ENCODE measurements around the gene RFC5. TPM values are rescaled to one million over a fixed set of nuclear protein-coding genes. Genes with fewer than 3 reads are reported as not detected.

Gene RFC5
- total RNA-seq = 10 to 100 TPM in 1 of 2 donors, 1 to 10 TPM in 1; 9.4 to 36.0 TPM

GRCh38 chr12:118016424-118017264 is at the start of gene RFC5:
Gene RFC5, plus strand, starts transcription at chr12:118016703. Its CDS starts 125 bp downstream, at chr12:118016828.
- peaks cover 10% of the 10 kb centered on the region for H3K4me1 ChIP-seq
- peak within 1 kb of the TSS; percentile 86 to 89 for H3K9ac ChIP-seq (ENCODE audit: low read depth in 2 of 2, low read length in 2 of 2)
- intact Hi-C loops (cut with DNase I) = no loop called here
- H3K9me3 ChIP-seq = no peaks in the 10 kb centered on the region
- no peaks in the 10 kb centered on the region for H3K36me3 ChIP-seq
- peak; percentile 99 for DNase-seq
- no peak within 1 kb of the TSS for H3K27ac ChIP-seq
- H3K27me3 ChIP-seq = no peaks in the 10 kb centered on the region
- peak within 1 kb of the TSS; percentile 92 for H3K4me3 ChIP-seq
- no peak for TF ChIP-seq CTCF (IDR thresholded peaks at IDR 0.05)

GRCh38 chr12:117967043-117967442 is 49.5 kb upstream of the RFC5 start:
- no peaks in the 10 kb centered on the region for H3K36me3 ChIP-seq
- no peaks in the 10 kb centered on the region for H3K9me3 ChIP-seq
- H3K27me3 ChIP-seq = no peaks in the 10 kb centered on the region
- no peak overlapping the region for H3K4me3 ChIP-seq
- TF ChIP-seq CTCF (IDR thresholded peaks at IDR 0.05) = no peak
- no peaks in the 10 kb centered on the region for H3K4me1 ChIP-seq
- H3K9ac ChIP-seq (ENCODE audit: low read depth in 2 of 2, low read length in 2 of 2) = no peak overlapping the region
- no peak overlapping the region for H3K27ac ChIP-seq
- intact Hi-C loops (cut with DNase I) = no loop called here
- no peak for DNase-seq

- Histone ChIP-seq H3K4me3 (no peak overlapping the region), H3K36me3 (no peaks in the 10 kb centered on the region), H3K27ac (no peak overlapping the region), H3K9ac (ENCODE audit: low read depth in 2 of 2, low read length in 2 of 2) (no peak overlapping the region), H3K27me3 (no peaks in the 10 kb centered on the region), H3K4me1 (no peaks in the 10 kb centered on the region), H3K9me3 (no peaks in the 10 kb centered on the region)
- no peak for DNase-seq
- intact Hi-C loops (cut with DNase I) = no loop called here
- TF ChIP-seq CTCF (IDR thresholded peaks at IDR 0.05) = no peak
Measured at GRCh38 chr12:117967512-117967911, 49.0 kb upstream of the RFC5 start.

- no peak for DNase-seq
- Histone ChIP-seq H3K9ac (ENCODE audit: low read depth in 2 of 2, low read length in 2 of 2) (peak overlapping the region; percentile 1 to 30), H3K4me1 (no peaks in the 10 kb centered on the region), H3K27ac (peak overlapping the region; percentile 59), H3K36me3 (no peaks in the 10 kb centered on the region), H3K4me3 (peak overlapping the region; percentile 48), H3K27me3 (no peaks in the 10 kb centered on the region), H3K9me3 (no peaks in the 10 kb centered on the region)
- TF ChIP-seq CTCF (IDR thresholded peaks at IDR 0.05) = no peak
- intact Hi-C loops (cut with DNase I) = no loop called here
Measured at GRCh38 chr12:117968151-117968789, 48.2 kb upstream of the RFC5 start.

GRCh38 chr12:117968826-117969659 is 47.5 kb upstream of the RFC5 start, which contains the start of gene KSR2:
Gene KSR2, minus strand, starts transcription at chr12:117968990. Its CDS starts 735 bp downstream, at chr12:117968255.
- Histone ChIP-seq H3K27ac (peak within 1 kb of the TSS; percentile 59), H3K9ac (ENCODE audit: low read depth in 2 of 2, low read length in 2 of 2) (peak within 1 kb of the TSS; percentile 1 to 55), H3K36me3 (no peaks in the 10 kb centered on the region), H3K27me3 (no peaks in the 10 kb centered on the region), H3K9me3 (no peaks in the 10 kb centered on the region), H3K4me3 (peak within 1 kb of the TSS; percentile 48), H3K4me1 (no peaks in the 10 kb centered on the region)
- intact Hi-C loops (cut with DNase I) = no loop called here
- peak; percentile 78 for DNase-seq
- TF ChIP-seq CTCF (IDR thresholded peaks at IDR 0.05) = no peak

All from colonic mucosa (tissue), 4 donors.